Prostate gland (tissue), 2 donors: ENCODE results near the gene ATXN2. TPM values are rescaled to one million over a fixed set of nuclear protein-coding genes. Genes with fewer than 3 reads are reported as not detected.

Experiments
- DNase-seq: peaks from one replicate; pipeline ENCODE4 v3.0.0-alpha.2; 2019; ENCODE audit warnings: low spot score
- H3K27ac ChIP-seq, 2 donors: fragments of 200-600 bp; sonication (generic); 2 replicates each; pipeline ENCODE4 v1.5.1; 2017 to 2019
- H3K27me3 ChIP-seq: fragments of 200-600 bp; sonication (generic); replicated peaks from 2 replicates; pipeline ENCODE4 v1.5.1; 2019; ENCODE audit not compliant: insufficient read depth
- H3K36me3 ChIP-seq, 2 donors: fragments of 200-600 bp; sonication (generic); 1 replicate in 1 of 2; 2 replicates in 1 of 2; pipeline versions ENCODE4 v1.5.1 to v1.8.1; 2017 to 2019
- H3K4me1 ChIP-seq: fragments of 200-600 bp; sonication (generic); replicated peaks from 2 replicates; pipeline ENCODE4 v1.5.1; 2019
- H3K4me3 ChIP-seq, 2 donors: fragments of 200-600 bp; sonication (generic); 2 replicates each; pipeline ENCODE4 v1.5.1; 2017 to 2019
- H3K9me3 ChIP-seq: fragments of 200-600 bp; sonication (generic); 2 replicates; pipeline ENCODE4 v1.5.1; 2017
- POLR2A ChIP-seq: fragments of 450-650 bp; IDR thresholded peaks from one replicate; pipeline ENCODE4 v1.6.1; 2016; ENCODE audit warnings: antibody characterized with exemption, mild to moderate bottlenecking
- POLR2AphosphoS5 ChIP-seq: sonication (generic); formaldehyde crosslinking; IDR thresholded peaks from one replicate; pipeline ENCODE4 v1.6.1; 2017; ENCODE audit warnings: antibody characterized with exemption
- WGBS: methylation state at CpG from one replicate; pipeline ENCODE4 v1.1.5; 2018; 5-methylcytosine and 5-hydroxymethylcytosine counted together
- intact Hi-C: fragments of 100-400 bp; cut with DNase I; formaldehyde crosslinking; loops from one replicate; pipeline ENCODE4 v1.14.2; 2022
- total RNA-seq, 2 donors: library from RNA; depleted of rRNA; stranded (reverse); fragments of >200 nt; gene quantifications; one replicate each; pipeline ENCODE4 v1.1.0, GENCODE V29; 2016
- TF ChIP-seq, protein P1 (sequence below), 4 experiments: fragments of 200-600 bp in 2 of 4; fragments of 450-650 bp in 2 of 4; sonication (generic) in 2 of 4; IDR thresholded peaks; 1 replicate in 3 of 4; 2 replicates in 1 of 4; pipeline ENCODE4 v1.5.1; 2016 to 2019; ENCODE audit warnings: antibody characterized with exemption in 4 of 4, mild to moderate bottlenecking in 2 of 4, moderate library complexity in 2 of 4

ATXN2 gene
- total RNA-seq, 2 donors from 2014 or later: 29.5 to 95.5 TPM

DNA sequence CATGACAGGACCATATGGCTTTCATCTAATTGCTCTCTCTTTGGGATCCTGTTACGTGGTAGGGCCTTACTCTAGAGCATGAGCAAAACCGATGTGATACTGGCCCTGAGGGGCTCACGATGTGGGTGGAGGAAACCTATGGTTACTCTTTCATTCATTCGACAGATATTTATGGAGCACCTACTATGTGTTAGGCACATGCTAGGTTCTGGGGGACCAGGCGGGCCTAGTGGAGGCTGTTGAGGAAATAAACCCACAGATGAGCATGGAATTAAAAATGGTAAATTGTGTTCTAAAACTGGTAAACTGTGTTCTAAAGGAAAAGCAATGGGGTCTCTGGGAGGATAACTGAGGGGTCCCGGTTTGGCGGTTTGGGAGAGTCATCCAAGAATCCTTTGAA is 178.6 kb downstream of the ATXN2 start:
- Histone ChIP-seq H3K9me3 (no peaks in the 10 kb centered on the region), H3K36me3 (peaks cover 0 to 7% of the 10 kb centered on the region in 2 donors), H3K27me3 (no peaks in the 10 kb centered on the region), H3K4me3 (no peak overlapping the region), H3K27ac (no peak overlapping the region), H3K4me1 (no peaks in the 10 kb centered on the region)
- WGBS: 88% methylated on average over 7 of the region's 7 CpGs
- DNase-seq: no peak
- TF ChIP-seq, protein P1, sequence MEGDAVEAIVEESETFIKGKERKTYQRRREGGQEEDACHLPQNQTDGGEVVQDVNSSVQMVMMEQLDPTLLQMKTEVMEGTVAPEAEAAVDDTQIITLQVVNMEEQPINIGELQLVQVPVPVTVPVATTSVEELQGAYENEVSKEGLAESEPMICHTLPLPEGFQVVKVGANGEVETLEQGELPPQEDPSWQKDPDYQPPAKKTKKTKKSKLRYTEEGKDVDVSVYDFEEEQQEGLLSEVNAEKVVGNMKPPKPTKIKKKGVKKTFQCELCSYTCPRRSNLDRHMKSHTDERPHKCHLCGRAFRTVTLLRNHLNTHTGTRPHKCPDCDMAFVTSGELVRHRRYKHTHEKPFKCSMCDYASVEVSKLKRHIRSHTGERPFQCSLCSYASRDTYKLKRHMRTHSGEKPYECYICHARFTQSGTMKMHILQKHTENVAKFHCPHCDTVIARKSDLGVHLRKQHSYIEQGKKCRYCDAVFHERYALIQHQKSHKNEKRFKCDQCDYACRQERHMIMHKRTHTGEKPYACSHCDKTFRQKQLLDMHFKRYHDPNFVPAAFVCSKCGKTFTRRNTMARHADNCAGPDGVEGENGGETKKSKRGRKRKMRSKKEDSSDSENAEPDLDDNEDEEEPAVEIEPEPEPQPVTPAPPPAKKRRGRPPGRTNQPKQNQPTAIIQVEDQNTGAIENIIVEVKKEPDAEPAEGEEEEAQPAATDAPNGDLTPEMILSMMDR (IDR thresholded peaks at IDR 0.05): no peak
- no peak for TF ChIP-seq POLR2A
- no peak for TF ChIP-seq POLR2AphosphoS5
- intact Hi-C loops: no loop called here

DNA sequence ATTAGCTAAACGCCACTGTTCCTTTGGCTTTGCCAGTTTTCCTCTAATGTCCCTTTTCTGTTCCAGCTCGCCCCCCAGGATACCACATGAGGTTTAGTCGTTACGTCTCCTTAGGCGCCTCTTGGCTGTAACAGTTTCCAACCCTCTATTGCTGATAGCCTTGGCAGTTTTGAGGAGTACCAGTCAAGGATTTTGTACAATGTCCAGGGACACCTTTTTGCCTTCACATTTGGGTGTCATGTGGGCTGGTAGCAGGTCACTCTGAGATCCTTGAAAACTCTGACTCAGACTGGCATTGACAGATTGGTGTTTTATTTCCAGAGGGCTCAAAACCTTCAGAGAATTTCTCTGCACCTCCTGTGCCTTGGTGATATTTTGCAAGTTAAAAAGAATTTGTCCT is 179.3 kb downstream of the ATXN2 start:
- H3K9me3 ChIP-seq: no peaks in the 10 kb centered on the region
- TF ChIP-seq POLR2AphosphoS5 (no peak), POLR2A (no peak)
- TF ChIP-seq, protein P1 (IDR thresholded peaks at IDR 0.05): no peak

DNA sequence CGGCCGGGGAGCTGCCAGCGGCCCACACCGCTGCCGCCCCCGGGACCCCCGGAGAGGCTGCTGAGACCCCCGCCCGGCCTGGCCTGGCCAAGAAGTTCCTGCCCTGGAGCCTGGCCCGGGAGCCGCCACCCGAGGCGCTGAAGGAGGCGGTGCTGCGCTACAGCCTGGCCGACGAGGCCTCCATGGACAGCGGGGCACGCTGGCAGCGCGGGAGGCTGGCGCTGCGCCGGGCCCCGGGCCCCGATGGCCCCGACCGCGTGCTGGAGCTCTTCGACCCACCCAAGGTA is 180.6 kb downstream of the ATXN2 start:
- Histone ChIP-seq H3K9me3 (no peaks in the 10 kb centered on the region), H3K27me3 (no peaks in the 10 kb centered on the region), H3K27ac (no peak overlapping the region), H3K4me1 (no peaks in the 10 kb centered on the region), H3K4me3 (no peak overlapping the region), H3K36me3 (peaks cover 0 to 7% of the 10 kb centered on the region in 2 donors)
- no peak for DNase-seq
- TF ChIP-seq, protein P1 (IDR thresholded peaks at IDR 0.05): no peak
- TF ChIP-seq POLR2A: no peak
- no peak for TF ChIP-seq POLR2AphosphoS5
- intact Hi-C loops: no loop called here
- 98% methylated on average over 30 of the region's 30 CpGs for WGBS

More for the DNA sequence above, 179.3 kb downstream of the ATXN2 start:
- 93% methylated on average over 5 of the region's 5 CpGs for WGBS
- Histone ChIP-seq H3K27ac (no peak overlapping the region), H3K36me3 (peaks cover 0 to 7% of the 10 kb centered on the region in 2 donors), H3K27me3 (no peaks in the 10 kb centered on the region), H3K4me3 (no peak overlapping the region), H3K4me1 (no peaks in the 10 kb centered on the region)
- no peak for DNase-seq
- intact Hi-C loops: no loop called here

DNA sequence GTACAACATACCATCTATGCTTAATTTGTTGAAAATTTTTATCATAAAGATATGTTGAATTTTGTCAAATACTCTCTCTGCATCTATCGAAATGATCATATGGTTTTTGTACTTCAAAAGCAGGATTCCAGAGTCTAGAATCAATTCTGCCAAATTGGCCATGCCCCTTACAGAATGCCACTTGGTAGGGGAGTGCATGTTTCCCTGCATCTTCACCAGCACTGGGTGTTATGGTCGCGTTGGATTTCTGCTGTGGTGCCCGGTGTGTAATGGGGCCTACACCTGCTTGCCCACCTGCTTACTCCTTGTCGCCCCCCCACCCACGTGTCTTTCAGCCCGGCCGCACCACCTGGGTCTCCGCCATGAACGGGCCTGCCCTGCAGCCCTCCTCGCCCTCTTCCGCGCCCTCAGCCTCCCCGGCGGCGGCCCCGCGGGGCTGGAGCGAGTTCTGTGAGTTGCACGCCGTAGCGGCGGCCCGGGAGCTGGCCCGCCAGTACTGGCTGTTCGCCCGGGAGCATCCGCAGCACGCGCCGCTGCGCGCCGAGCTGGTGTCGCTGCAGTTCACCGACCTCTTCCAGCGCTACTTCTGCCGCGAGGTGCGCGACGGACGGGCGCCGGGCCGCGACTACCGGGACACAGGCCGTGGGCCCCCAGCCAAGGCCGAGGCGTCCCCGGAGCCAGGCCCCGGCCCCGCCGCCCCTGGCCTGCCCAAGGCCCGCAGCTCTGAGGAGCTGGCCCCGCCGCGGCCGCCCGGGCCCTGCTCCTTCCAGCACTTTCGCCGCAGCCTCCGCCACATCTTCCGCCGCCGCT is 181.1 kb downstream of the ATXN2 start:
- WGBS: 93% methylated on average over 67 of the region's 67 CpGs
- H3K36me3 ChIP-seq: peaks cover 0 to 7% of the 10 kb centered on the region in 2 donors
- H3K27me3 ChIP-seq: no peaks in the 10 kb centered on the region
- no peaks in the 10 kb centered on the region for H3K4me1 ChIP-seq
- DNase-seq: no peak
- H3K27ac ChIP-seq: no peak overlapping the region
- TF ChIP-seq POLR2AphosphoS5 (no peak), POLR2A (no peak)
- TF ChIP-seq, protein P1 (IDR thresholded peaks at IDR 0.05): no peak
- no peaks in the 10 kb centered on the region for H3K9me3 ChIP-seq
- no peak overlapping the region for H3K4me3 ChIP-seq
- intact Hi-C loops: no loop called here

DNA sequence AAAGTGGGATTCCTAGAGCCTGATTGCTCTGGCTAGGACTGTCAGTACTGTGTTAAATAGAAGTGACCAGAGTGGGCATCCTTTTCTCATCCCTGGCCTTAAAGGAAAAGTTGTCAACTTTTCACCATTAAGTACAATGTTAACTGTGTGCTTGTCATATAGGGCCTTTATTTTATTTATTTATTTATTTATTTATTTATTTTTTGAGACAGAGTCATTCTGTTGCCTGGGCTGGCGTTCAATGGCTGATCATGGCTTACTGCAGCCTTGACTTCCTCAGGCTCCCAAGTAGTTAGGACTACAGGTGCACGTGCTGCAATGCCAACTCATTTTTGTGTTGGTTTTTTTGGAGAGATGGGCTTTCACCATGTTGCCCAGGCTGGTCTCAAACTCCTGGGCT is 181.8 kb downstream of the ATXN2 start:
- WGBS: 94% methylated on average over 2 of the region's 2 CpGs
- no peaks in the 10 kb centered on the region for H3K27me3 ChIP-seq
- H3K4me3 ChIP-seq: no peak overlapping the region
- no peak for TF ChIP-seq POLR2AphosphoS5
- no peak for TF ChIP-seq POLR2A
- TF ChIP-seq, protein P1 (IDR thresholded peaks at IDR 0.05): no peak
- intact Hi-C loops: no loop called here
- H3K27ac ChIP-seq: no peak overlapping the region
- no peak for DNase-seq
- no peaks in the 10 kb centered on the region for H3K9me3 ChIP-seq
- H3K4me1 ChIP-seq: no peaks in the 10 kb centered on the region
- H3K36me3 ChIP-seq: peaks cover 0 to 7% of the 10 kb centered on the region in 2 donors
